ENCODE data around the gene OR52H1. TPM values are rescaled to one million over a fixed set of nuclear protein-coding genes. Genes with fewer than 3 reads are reported as not detected.

Gene OR52H1
- total and polyA plus RNA-seq, 9 of the 15 experiments (the other 6 are each of a cell fraction or from before 2014, with no cell fraction given): 0.15 TPM; not detected in 8

DNA sequence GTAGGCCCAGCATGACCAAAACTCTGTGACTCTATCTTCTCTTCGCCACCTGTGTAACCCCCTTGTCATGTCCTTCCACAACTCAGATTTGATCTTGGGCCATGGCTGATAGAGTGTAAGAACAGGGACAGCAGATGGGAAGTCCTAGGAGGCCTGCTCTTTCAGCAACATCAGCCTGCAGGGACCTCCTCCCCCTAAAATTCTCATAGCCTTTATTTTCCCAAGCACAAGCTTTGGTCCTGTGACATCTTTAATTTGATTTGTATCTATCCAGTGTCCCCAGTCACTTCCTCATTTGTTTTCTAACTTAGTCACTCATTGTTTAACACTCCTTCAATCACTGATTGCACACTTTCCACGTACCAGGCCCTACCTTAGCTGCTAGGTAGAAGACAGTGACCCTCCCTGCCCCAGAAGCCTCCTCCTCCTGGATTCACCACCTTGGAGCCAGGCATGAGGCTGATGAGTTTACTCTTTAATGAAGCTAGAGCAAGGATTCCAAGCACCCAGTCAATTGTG, 43.9 kb downstream of the OR52H1 start:
- ChIA-PET POLR2A (interaction anchor here (0.6 to 8.7 kb wide), 24 partner anchors 11 to 1058 kb away, joined by 3 to 123 read pairs (median 4); partner anchors contain the start of genes TRIM5 and UBQLNL), CTCF (ENCODE audit: low intra/inter-chr PET ratio) (no interaction called here)
- Histone ChIP-seq H3K36me3 (ENCODE audit: control insufficient read depth, insufficient read depth, low read length) (peaks cover 43% of the 10 kb centered on the region), H3K9me3 (replicated peaks; ENCODE audit: control insufficient read depth, insufficient read depth, low read depth, low read length) (no peaks in the 10 kb centered on the region), H4K20me1 (replicated peaks; ENCODE audit: control insufficient read depth, insufficient read depth, low read length) (peaks cover 43% of the 10 kb centered on the region), H3K4me1 (replicated peaks in 1 of 2; ENCODE audit: control insufficient read depth in 2 of 2, insufficient read depth in 2 of 2, low read length in 2 of 2) (peaks cover 23 to 62% of the 10 kb centered on the region in 2 experiments), H3K27ac (ENCODE audit: extremely low read depth, low read depth, low read length) (peak overlapping the region; percentile 71), H3K4me2 (ENCODE audit: insufficient read depth, low read length) (peak overlapping the region; percentile 93), H3K79me2 (ENCODE audit: control insufficient read depth, insufficient read depth, low read length) (peaks cover 60% of the 10 kb centered on the region), H3K9ac (ENCODE audit: insufficient read depth in 1 of 2, low read depth in 2 of 2, low read length in 2 of 2) (peak overlapping the region; percentile 92), H2AFZ (ENCODE audit: low read depth, low read length) (no peak overlapping the region), H3K4me3 (peak overlapping the region; percentile 52), H3K9me1 (ENCODE audit: control insufficient read depth, insufficient read depth, low read length) (peaks cover 3% of the 10 kb centered on the region), H3K27me3 (ENCODE audit: control insufficient read depth in 2 of 2, insufficient read depth in 2 of 2, low read length in 2 of 2) (no peaks in the 10 kb centered on the region)
- DNase-seq (ENCODE audit: extremely low read depth in 1 of 4, low spot score in 3 of 4) (peak; percentile 47 to 73 (median 59)), FAIRE-seq (peak; percentile 74), ATAC-seq (peak; percentile 68)
- intact Hi-C loops (cut with micrococcal nuclease) (loop anchor here (10.0 kb wide), 3 partner anchors 90 to 300 kb away; partner anchors contain the start of genes OR51V1 and TRIM6), in situ Hi-C loops (cut with MboI) (no loop called here)
- BruUV-seq (replicated peaks): no TSS peak
- 0% methylated on average over 2 of the region's 2 CpGs for WGBS (ENCODE audit: insufficient coverage, low coverage, missing lambda C conversion rate)
- no peak for TF ChIP-seq ZNF449 (CRISPR knock-in tag; IDR thresholded peaks at IDR 0.05)
- 0 out of 2 replicates have a peak, but pooled peaks have one; percentile 8 for TF ChIP-seq CREM (IDR thresholded peaks at IDR 0.05; ENCODE audit: low read depth)
- TF ChIP-seq TAF1 (IDR thresholded peaks at IDR 0.05; ENCODE audit: control insufficient read depth, extremely low read depth, insufficient read depth, low read length, severe bottlenecking): peak; percentile 45
- TF ChIP-seq ZEB2 (IDR thresholded peaks at IDR 0.05): 0 out of 2 replicates have a peak, but pooled peaks have one; percentile 43
- TF ChIP-seq GTF2E2 (tag; IDR thresholded peaks at IDR 0.05): no peak
- no peak for TF ChIP-seq RAD51 (IDR thresholded peaks at IDR 0.05; ENCODE audit: borderline replicate concordance, low read depth)
- no peak for TF ChIP-seq BMI1 (IDR thresholded peaks at IDR 0.05; ENCODE audit: low read length)
- TF ChIP-seq POLR3G (IDR thresholded peaks at IDR 0.05; ENCODE audit: extremely low read depth, insufficient read length, insufficient replicate concordance): no peak
- TF ChIP-seq, protein P1, sequence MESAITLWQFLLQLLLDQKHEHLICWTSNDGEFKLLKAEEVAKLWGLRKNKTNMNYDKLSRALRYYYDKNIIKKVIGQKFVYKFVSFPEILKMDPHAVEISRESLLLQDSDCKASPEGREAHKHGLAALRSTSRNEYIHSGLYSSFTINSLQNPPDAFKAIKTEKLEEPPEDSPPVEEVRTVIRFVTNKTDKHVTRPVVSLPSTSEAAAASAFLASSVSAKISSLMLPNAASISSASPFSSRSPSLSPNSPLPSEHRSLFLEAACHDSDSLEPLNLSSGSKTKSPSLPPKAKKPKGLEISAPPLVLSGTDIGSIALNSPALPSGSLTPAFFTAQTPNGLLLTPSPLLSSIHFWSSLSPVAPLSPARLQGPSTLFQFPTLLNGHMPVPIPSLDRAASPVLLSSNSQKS (CRISPR knock-in tag; IDR thresholded peaks at IDR 0.05): no peak
- no peak for TF ChIP-seq HNRNPH1 (optimal IDR thresholded peaks at IDR 0.05; ENCODE audit: low read depth, low read length)
- 0 out of 2 replicates have a peak, but pooled peaks have one; percentile 37 for TF ChIP-seq ZFX (CRISPR knock-in tag; IDR thresholded peaks at IDR 0.05)
- no peak; the same call in 1 of the 2 replicates for TF ChIP-seq KAT7 (CRISPR knock-in tag; IDR thresholded peaks at IDR 0.05; ENCODE audit: borderline replicate concordance)
- TF ChIP-seq ZNF174 (CRISPR knock-in tag; IDR thresholded peaks at IDR 0.05): no peak
- no peak for TF ChIP-seq CHD2 (IDR thresholded peaks at IDR 0.05; ENCODE audit: low read depth, low read length)
- no peak for TF ChIP-seq NFRKB (IDR thresholded peaks at IDR 0.05; ENCODE audit: low read depth)
- no peak for TF ChIP-seq ZBTB49 (CRISPR knock-in tag; IDR thresholded peaks at IDR 0.05; ENCODE audit: borderline replicate concordance)
- no peak for TF ChIP-seq BHLHE40 (IDR thresholded peaks at IDR 0.05; ENCODE audit: low read length)
- TF ChIP-seq DACH1 (IDR thresholded peaks at IDR 0.05; ENCODE audit: partially characterized antibody): no peak
- TF ChIP-seq MYC (IDR thresholded peaks at IDR 0.05; ENCODE audit: low read depth, low read length): 0 out of 2 replicates have a peak, but pooled peaks have one; percentile 17
- no peak for TF ChIP-seq MYC (CRISPR knock-in tag; IDR thresholded peaks at IDR 0.05; ENCODE audit: borderline replicate concordance, low read depth)
